Right lobe of liver (tissue), 6 donors: ENCODE measurements around the gene COL18A1. TPM values are rescaled to one million over a fixed set of nuclear protein-coding genes. Genes with fewer than 3 reads are reported as not detected.
A peak's percentile ranks its signal among the peaks of the same experiment; 100 is the strongest.

Experiments
- ATAC-seq, 4 donors: fragments of 200-7000 bp; cut with Tn5 transposase; one replicate each; pipeline ENCODE4 v1.9.1; 2020; ENCODE audit warnings: mild to moderate bottlenecking in 4 of 4, moderate library complexity in 4 of 4
- DNase-seq, 3 donors: peaks; one replicate each; pipeline ENCODE4 v3.0.0-alpha.2; 2020
- H3K27ac ChIP-seq, 3 donors: fragments of 200-600 bp; one replicate each; pipeline ENCODE4 v1.8.0; 2022
- H3K27me3 ChIP-seq, 2 donors: fragments of 200-600 bp; one replicate each; pipeline ENCODE4 v1.8.0; 2022
- H3K36me3 ChIP-seq, 4 donors: fragments of 200-600 bp; sonication (generic) in 1 of 4; one replicate each; pipeline versions ENCODE4 v1.5.1 to v1.8.0; 2017 to 2022; ENCODE audit warnings: control low read depth in 1 of 4
- H3K4me1 ChIP-seq, 4 donors: fragments of 200-600 bp; sonication (generic) in 1 of 4; one replicate each; pipeline versions ENCODE4 v1.5.1 to v1.8.0; 2017 to 2022; ENCODE audit warnings: control low read depth in 1 of 4
- H3K4me3 ChIP-seq, 3 donors: fragments of 200-600 bp; one replicate each; pipeline ENCODE4 v1.8.0; 2022
- H3K9me3 ChIP-seq, 4 donors: fragments of 200-600 bp; sonication (generic) in 1 of 4; one replicate each; pipeline versions ENCODE4 v1.5.1 to v1.8.0; 2017 to 2022; ENCODE audit warnings: control low read depth in 1 of 4
- CTCF ChIP-seq, 4 donors: fragments of 200-600 bp in 3 of 4; fragments of 450-650 bp in 1 of 4; IDR thresholded peaks; one replicate each; pipeline versions ENCODE4 v1.5.1 to v1.8.0; 2016 to 2022; ENCODE audit warnings: antibody characterized with exemption in 4 of 4, mild to moderate bottlenecking in 2 of 4
- POLR2A ChIP-seq: fragments of 450-650 bp; IDR thresholded peaks from one replicate; pipeline ENCODE4 v1.6.1; 2017; ENCODE audit warnings: antibody characterized with exemption, mild to moderate bottlenecking
- WGBS: methylation state at CpG from one replicate; pipeline ENCODE4 v1.1.6; 2018; ENCODE audit warnings: low coverage, low lambda C conversion rate; ENCODE audit not compliant: insufficient coverage; ENCODE audit errors: missing lambda C conversion rate; 5-methylcytosine and 5-hydroxymethylcytosine counted together
- intact Hi-C, 2 donors: fragments of 100-400 bp; cut with DNase I; formaldehyde crosslinking; loops; one replicate each; pipeline versions ENCODE4 v1.11.2 to v1.14.1; 2022
- total RNA-seq, 6 experiments: library from RNA; depleted of rRNA in 2 of 6; stranded (reverse); fragments of >200 nt in 2 of 6; fragmentation: NEBNext Ultra II Directional in 3 of 6; extraction: Animal tissue kit (Norgen Biotek cat#: 25700) in 3 of 6; gene quantifications; one replicate each; pipeline versions ENCODE4 v1.1.0 to v1.2.4, GENCODE V29; 2016 to 2023
- donor health status: DM: no; HTN: yes; CAD: no.
- donor health status: DM: no; HTN: no; CAD: no.
- donor health status: DM: no; HTN: no; CAD: no.
- donor health status: DM: no; HTN: yes; CAD: no.
- donor health status: DM: no; HTN: yes; CAD: no.

The COL18A1 gene
- total RNA-seq, 6 experiments from 2014 or later = 261 to 487 (median 297) TPM

DNA sequence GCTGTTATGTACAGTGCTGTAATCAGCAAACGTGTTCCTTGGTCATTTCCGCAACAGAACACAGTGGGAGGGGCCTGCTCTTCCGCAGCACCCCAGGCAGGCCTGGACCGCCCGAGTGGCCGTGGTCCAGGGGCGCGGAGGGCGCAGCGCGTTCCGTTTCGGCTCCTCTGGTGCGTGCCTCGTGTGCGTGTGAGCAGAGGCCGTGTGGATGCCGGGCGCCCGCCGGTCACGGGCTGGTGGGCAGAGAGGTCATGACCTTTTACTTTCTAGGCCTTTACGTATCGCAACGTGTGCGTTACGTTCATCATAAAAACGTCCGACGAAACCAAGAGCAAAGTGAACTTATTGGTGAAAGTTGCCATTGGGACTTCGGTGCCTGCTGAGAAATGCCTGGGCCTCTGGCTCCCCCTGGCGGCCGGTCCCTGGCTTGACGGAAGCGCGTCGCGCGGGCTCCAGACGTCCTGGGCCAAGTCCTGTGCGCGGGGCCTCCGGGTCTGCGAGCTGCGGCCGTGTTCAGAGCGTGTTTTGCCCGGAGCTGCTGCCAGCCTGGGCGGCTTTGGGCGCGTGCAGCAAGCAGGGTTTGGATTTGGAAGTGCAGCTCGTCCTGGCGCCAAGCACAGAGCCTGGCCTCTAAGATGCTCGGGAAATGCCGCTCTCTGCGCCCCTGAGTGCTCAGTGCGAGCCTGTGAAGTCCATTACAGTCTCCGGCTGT is 34.4 kb downstream of the COL18A1 start:
- H3K27ac ChIP-seq = peak overlapping the region; percentile 23 to 64 (median 58)
- WGBS = 14% methylated on average over 8 of the region's 58 CpGs
- no peaks in the 10 kb centered on the region for H3K36me3 ChIP-seq
- TF ChIP-seq POLR2A (peak; percentile 39), CTCF (IDR thresholded peaks at IDR 0.05) (peak; percentile 97 to 99 (median 98))
- no peaks in the 10 kb centered on the region for H3K9me3 ChIP-seq
- ATAC-seq = peak; percentile 79 to 90 (median 82)
- peak overlapping the region; percentile 20 to 48 (median 32) for H3K4me3 ChIP-seq
- no peaks in the 10 kb centered on the region for H3K27me3 ChIP-seq
- H3K4me1 ChIP-seq = peaks cover 0 to 25% (median 5%) of the 10 kb centered on the region in 4 donors
- peak; percentile 84 to 88 (median 87) for DNase-seq
- intact Hi-C loops = loop anchor here in 1 of 2 donors (5.0 kb wide), 1 partner anchor 137 kb away; no protein-coding TSS in a partner anchor

- TF ChIP-seq POLR2A = no peak
- no peak for TF ChIP-seq CTCF (IDR thresholded peaks at IDR 0.05)
- no peaks in the 10 kb centered on the region for H3K36me3 ChIP-seq
- H3K27ac ChIP-seq = no peak overlapping the region
- peak in 2 of 3 donors; percentile 27 to 58 for DNase-seq
- H3K4me3 ChIP-seq = no peak overlapping the region
- 92% methylated on average over 5 of the region's 28 CpGs for WGBS
- peak in 2 of 4 donors; percentile 0 to 1 for ATAC-seq
- H3K9me3 ChIP-seq = no peaks in the 10 kb centered on the region
- no peaks in the 10 kb centered on the region for H3K27me3 ChIP-seq
- intact Hi-C loops = loop anchor here (5.0 kb wide), 2 partner anchors 138 to 148 kb away; no protein-coding TSS in a partner anchor
- H3K4me1 ChIP-seq = peaks cover 0 to 25% (median 5%) of the 10 kb centered on the region in 4 donors
Measured at GRCh38 chr21:45439901-45440461, 35.0 kb downstream of the COL18A1 start.

DNA sequence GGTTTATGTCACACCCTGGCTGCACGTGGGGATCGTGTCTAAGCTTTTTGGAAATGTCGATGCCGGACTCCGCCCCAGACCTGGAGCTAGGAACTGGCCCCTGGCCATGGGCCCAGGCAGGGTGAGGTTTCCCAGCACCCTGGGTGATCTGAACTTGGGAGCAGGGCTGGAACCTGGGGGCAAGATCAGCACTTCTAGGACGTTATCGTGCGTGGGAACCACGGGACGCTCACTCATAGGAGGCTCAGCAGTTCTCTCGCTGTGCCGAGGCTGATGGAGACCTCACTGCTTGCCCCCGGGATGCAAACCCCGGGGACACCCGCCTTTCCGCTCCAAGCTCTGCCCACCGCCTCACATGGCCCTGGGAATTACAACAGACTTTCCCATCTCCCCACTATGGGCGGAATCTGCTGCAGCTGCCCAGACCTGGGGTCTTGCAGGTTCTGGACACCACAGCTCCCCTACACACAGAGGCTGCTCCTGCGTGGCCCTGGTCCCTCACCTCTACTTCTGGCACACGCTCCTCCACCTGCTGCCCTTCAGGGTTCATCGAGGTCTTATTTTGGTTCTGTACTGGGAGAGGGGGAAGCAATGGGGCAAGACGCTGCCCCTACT is 35.9 kb downstream of the COL18A1 start:
- TF ChIP-seq CTCF (IDR thresholded peaks at IDR 0.05) = no peak
- no peak for TF ChIP-seq POLR2A
- WGBS = 68% methylated on average over 3 of the region's 22 CpGs
- no peak overlapping the region for H3K4me3 ChIP-seq
- H3K27ac ChIP-seq = no peak overlapping the region
- ATAC-seq (peak; percentile 42 to 69 (median 58)), DNase-seq (peak; percentile 76 to 84 (median 77))
- H3K4me1 ChIP-seq = peaks cover 0 to 25% (median 5%) of the 10 kb centered on the region in 4 donors
- no peaks in the 10 kb centered on the region for H3K27me3 ChIP-seq
- H3K36me3 ChIP-seq = no peaks in the 10 kb centered on the region
- intact Hi-C loops = loop anchor here in 1 of 2 donors (5.0 kb wide), 1 partner anchor 149 kb away; no protein-coding TSS in a partner anchor
- H3K9me3 ChIP-seq = no peaks in the 10 kb centered on the region

DNA sequence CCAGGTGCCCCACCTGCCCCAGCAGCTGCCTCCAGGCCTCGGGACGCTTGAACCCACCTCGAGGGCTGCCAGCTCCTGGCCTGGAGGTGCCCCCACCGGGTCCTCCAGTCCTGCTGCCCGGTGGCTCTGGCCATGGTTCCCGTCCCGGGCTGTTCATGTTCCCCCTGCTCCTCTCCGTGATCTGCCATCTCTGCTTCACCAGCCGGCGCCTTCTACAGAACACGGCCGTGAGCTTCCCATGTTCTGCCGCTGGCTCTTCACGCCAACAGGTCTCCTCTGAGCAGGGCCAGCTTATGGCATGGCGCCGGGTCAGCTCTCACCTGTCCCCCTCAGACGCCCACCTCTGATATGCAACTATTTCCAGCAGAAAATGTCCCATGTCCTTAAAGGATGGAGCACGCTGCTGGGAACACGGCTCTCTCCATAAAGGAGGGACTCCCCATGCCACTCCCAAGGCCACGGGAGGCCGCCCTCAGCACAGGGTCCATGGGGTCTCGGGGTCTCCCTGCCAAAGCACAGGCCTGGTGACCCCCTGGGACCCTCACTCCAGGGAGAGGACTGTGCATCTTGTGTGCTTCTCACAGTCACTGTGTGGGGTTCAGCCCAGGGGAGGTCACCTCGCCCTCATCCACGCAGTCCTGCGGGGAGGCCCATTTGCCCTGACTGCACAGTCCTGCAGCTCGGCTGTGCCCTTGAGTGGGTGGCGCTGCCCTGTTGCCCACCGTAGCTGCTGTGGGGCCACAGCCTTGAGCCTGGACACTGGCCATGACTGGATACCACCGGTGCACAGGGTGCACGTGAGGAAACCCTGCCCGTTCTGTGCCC is 36.7 kb downstream of the COL18A1 start:
- Histone ChIP-seq H3K9me3 (no peaks in the 10 kb centered on the region), H3K4me3 (no peak overlapping the region), H3K27ac (no peak overlapping the region), H3K36me3 (no peaks in the 10 kb centered on the region), H3K4me1 (peaks cover 0 to 25% (median 5%) of the 10 kb centered on the region in 4 donors), H3K27me3 (no peaks in the 10 kb centered on the region)
- TF ChIP-seq CTCF (IDR thresholded peaks at IDR 0.05) = no peak
- TF ChIP-seq POLR2A = no peak
- no peak for ATAC-seq
- DNase-seq = peak in 2 of 3 donors; percentile 23 to 51
- 100% methylated on average over 2 of the region's 31 CpGs for WGBS
- intact Hi-C loops = loop anchor here in 1 of 2 donors (5.0 kb wide), 1 partner anchor 149 kb away; no protein-coding TSS in a partner anchor
